Activated B cell treated with CpG ODN at 0.5 μM for 24 hours (primary cell): ENCODE results near the gene GGCX. TPM values are rescaled to one million over a fixed set of nuclear protein-coding genes. Genes with fewer than 3 reads are reported as not detected.

ENCODE experiments used
- ATAC-seq: fragments of 200-7000 bp; cut with Tn5 transposase; one replicate; pipeline ENCODE4 v1.10.0; 2021; ENCODE audit warnings: low read depth, mild to moderate bottlenecking, moderate library complexity
- CTCF ChIA-PET: fragments of 350-600 bp; sonication (Branson Sonifier 250); formaldehyde crosslinking; loops from one replicate; lab custom pipeline; 2021; ENCODE audit warnings: antibody characterized with exemption; lab: Charles Lee
- POLR2A ChIA-PET: fragments of 350-600 bp; sonication (Branson Sonifier 250); formaldehyde crosslinking; loops from one replicate; lab custom pipeline; 2021; ENCODE audit warnings: antibody characterized with exemption; lab: Charles Lee
- DNase-seq: peaks from one replicate; pipeline ENCODE4 v3.0.0; 2022
- H3K27ac Mint-ChIP-seq: one replicate; pipeline ENCODE4 v1.8.0; 2020; ENCODE audit warnings: mixed read lengths
- H3K27me3 Mint-ChIP-seq: one replicate; pipeline ENCODE4 v1.8.0; 2021; ENCODE audit warnings: mixed read lengths
- H3K36me3 Mint-ChIP-seq: one replicate; pipeline ENCODE4 v1.8.0; 2021; ENCODE audit warnings: low read depth, mixed read lengths
- H3K4me1 Mint-ChIP-seq: one replicate; pipeline ENCODE4 v1.8.0; 2021; ENCODE audit warnings: mixed read lengths
- H3K4me3 Mint-ChIP-seq: one replicate; pipeline ENCODE4 v1.8.0; 2020; ENCODE audit warnings: mild to moderate bottlenecking, mixed read lengths
- H3K9me3 Mint-ChIP-seq: one replicate; pipeline ENCODE4 v1.8.0; 2020; ENCODE audit warnings: mixed read lengths
- intact Hi-C: fragments of 100-400 bp; cut with micrococcal nuclease; formaldehyde crosslinking; loops from one replicate; pipeline ENCODE4 v1.15.1; 2024
- total RNA-seq: library from RNA; stranded (reverse); gene quantifications from 2 replicates; pipeline ENCODE4 v1.2.3, GENCODE V29; 2022
- TF ChIP-seq, protein P1 (sequence below): fragments of 200-600 bp; IDR thresholded peaks from one replicate; pipeline ENCODE4 v1.8.0; 2022; ENCODE audit warnings: antibody characterized with exemption, mild to moderate bottlenecking

Gene GGCX
- total RNA-seq, 1 donor from 2014 or later = 30.7 TPM

DNA sequence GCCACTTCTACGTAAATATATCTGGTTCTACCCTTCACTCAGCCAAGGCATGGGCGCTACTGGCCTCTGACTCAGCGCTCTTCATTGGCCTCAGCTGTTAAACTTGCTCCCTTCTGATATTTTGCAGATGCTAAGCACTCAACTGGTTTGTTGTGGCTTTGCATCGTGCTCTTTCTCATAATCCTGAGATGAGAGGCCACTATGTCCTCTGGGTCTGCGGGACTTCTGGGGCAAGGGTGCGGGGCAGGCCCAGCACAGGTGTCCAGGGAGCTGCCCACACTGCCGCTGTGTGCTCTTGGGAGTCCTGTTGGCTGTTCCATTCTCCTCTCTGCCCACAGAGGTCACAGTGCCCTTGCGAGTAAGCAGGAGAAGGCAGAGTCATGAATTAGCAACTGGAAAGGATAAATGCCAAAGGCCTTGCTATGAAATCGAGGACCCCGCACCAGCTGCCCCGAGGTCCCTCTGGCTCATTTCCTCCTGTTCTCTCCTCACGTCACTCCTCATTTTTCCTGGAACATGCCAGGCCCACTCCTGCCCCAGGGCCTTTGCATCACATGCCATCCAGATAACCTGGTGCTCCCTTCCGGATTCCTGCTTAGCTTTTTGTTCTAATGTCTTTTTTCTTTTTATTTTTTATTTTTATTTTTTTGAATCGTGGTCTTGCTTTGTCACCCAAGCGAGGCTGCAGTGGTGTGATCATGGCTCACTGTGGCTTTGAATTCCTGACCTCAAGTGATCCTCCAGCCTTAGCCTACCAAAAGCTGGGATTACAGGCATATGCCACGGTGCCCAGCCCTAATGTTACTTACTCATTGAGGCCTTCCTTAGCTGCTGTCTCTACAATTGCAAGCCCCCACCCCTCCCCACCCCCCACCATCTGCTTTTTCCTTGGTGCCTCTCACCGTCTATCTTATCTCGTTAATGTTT, 57.2 kb downstream of the GGCX start:
- Mint-ChIP-seq H3K27ac (no peak overlapping the region), H3K9me3 (no peaks in the 10 kb centered on the region), H3K4me3 (no peak overlapping the region), H3K36me3 (no peaks in the 10 kb centered on the region), H3K27me3 (no peaks in the 10 kb centered on the region), H3K4me1 (peaks cover 9% of the 10 kb centered on the region)
- intact Hi-C loops = no loop called here
- no peak for DNase-seq
- TF ChIP-seq, protein P1, sequence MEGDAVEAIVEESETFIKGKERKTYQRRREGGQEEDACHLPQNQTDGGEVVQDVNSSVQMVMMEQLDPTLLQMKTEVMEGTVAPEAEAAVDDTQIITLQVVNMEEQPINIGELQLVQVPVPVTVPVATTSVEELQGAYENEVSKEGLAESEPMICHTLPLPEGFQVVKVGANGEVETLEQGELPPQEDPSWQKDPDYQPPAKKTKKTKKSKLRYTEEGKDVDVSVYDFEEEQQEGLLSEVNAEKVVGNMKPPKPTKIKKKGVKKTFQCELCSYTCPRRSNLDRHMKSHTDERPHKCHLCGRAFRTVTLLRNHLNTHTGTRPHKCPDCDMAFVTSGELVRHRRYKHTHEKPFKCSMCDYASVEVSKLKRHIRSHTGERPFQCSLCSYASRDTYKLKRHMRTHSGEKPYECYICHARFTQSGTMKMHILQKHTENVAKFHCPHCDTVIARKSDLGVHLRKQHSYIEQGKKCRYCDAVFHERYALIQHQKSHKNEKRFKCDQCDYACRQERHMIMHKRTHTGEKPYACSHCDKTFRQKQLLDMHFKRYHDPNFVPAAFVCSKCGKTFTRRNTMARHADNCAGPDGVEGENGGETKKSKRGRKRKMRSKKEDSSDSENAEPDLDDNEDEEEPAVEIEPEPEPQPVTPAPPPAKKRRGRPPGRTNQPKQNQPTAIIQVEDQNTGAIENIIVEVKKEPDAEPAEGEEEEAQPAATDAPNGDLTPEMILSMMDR = no peak
- ChIA-PET CTCF (no interaction called here), POLR2A (no interaction called here)
- no peak for ATAC-seq

DNA sequence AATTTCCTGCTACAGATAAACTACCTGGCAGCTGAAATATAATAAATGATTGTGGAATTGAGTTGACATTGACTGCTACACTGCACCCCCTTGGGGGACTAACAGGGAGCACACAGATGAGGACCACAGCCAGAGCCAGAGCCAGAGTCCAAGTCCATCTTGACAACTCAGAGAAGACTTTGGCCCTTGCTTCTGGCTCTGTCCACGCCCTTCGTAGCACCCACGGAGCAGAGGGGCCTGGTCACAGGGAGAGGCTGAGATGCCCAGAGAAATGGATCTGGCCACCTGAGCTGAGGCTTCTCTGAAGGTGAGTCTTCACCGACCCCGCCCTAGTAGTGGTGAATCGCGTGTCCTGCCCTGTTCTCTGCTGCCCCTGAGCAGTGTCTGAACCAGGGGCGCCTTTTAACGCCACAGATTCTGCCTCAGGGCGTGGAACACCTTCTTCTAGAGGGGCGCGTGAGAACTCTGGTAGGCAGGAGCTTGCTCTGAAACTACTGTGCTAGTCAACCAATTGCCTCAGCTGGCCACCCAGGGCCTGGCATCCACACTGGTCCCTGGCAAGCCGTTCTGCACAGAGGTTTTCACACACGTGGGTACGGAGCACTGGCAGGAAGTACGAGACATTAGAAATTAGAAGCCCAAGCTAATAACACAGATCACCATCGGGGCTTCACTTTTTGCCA, 58.0 kb downstream of the GGCX start:
- POLR2A ChIA-PET = no interaction called here
- H3K36me3 Mint-ChIP-seq = no peaks in the 10 kb centered on the region
- H3K27me3 Mint-ChIP-seq = no peaks in the 10 kb centered on the region
- ATAC-seq (no peak), DNase-seq (no peak)
- H3K4me1 Mint-ChIP-seq = peaks cover 9% of the 10 kb centered on the region
- H3K4me3 Mint-ChIP-seq = no peak overlapping the region
- CTCF ChIA-PET = no interaction called here
- intact Hi-C loops = no loop called here
- H3K27ac Mint-ChIP-seq = no peak overlapping the region
- H3K9me3 Mint-ChIP-seq = no peaks in the 10 kb centered on the region
- TF ChIP-seq, protein P1 = no peak

DNA sequence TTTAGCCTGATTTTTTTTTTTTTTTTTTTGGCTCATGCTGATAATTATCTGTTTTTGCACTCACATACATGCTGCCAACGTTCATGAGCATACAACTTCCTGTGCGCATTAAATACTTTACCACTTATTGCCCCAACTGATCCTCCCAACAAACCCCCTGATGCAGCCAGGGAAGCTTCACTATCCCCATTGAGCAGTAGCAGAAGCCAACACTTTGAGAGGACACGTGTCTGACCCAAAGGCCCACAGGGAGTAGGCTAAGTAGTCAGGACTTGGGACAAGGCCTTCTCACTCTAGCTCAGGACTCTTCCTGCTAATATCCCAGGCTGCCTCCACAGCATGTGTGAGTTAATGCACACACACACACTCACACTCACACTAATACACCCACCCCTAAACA, 58.6 kb downstream of the GGCX start:
- intact Hi-C loops = no loop called here

DNA sequence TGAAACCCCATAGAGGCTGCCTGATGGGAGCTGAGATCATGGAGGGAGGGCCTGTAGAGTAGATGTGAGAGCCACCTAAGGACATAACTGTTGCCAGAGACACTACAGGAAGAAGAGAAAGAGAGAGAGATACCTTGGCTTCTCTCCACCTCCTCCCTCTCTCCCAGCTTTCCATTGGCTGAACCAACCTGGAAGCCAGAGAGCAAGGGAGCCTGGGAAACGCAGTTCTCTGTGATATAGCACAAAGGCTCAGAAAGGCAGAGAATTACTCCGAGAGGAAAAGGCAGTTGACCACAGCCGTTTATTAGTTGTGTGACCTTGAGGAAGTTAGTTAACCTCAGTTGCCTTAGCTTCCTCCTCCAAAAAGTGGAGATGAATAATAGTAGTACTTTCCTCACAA, 60.0 kb downstream of the GGCX start:
- no peaks in the 10 kb centered on the region for H3K27me3 Mint-ChIP-seq
- no peaks in the 10 kb centered on the region for H3K9me3 Mint-ChIP-seq
- ATAC-seq (no peak), DNase-seq (no peak)
- H3K4me3 Mint-ChIP-seq = no peak overlapping the region
- intact Hi-C loops = no loop called here
- peaks cover 9% of the 10 kb centered on the region for H3K4me1 Mint-ChIP-seq
- H3K27ac Mint-ChIP-seq = no peak overlapping the region
- ChIA-PET CTCF (no interaction called here), POLR2A (interaction anchor here (0.6 kb wide), 1 partner anchor 61 kb away, joined by 3 read pairs; no protein-coding TSS in a partner anchor)
- TF ChIP-seq, protein P1 = no peak
- no peaks in the 10 kb centered on the region for H3K36me3 Mint-ChIP-seq

More for the DNA sequence above, 58.6 kb downstream of the GGCX start:
- Mint-ChIP-seq H3K4me1 (peaks cover 9% of the 10 kb centered on the region), H3K36me3 (no peaks in the 10 kb centered on the region), H3K9me3 (no peaks in the 10 kb centered on the region), H3K27ac (no peak overlapping the region), H3K27me3 (no peaks in the 10 kb centered on the region), H3K4me3 (no peak overlapping the region)
- ChIA-PET POLR2A (no interaction called here), CTCF (no interaction called here)
- ATAC-seq (no peak), DNase-seq (no peak)
- TF ChIP-seq, protein P1 = no peak
